GM23338 (cell line): ENCODE results near the gene TEKTIP1. TPM values are rescaled to one million over a fixed set of nuclear protein-coding genes. Genes with fewer than 3 reads are reported as not detected.

Source experiments
- ATAC-seq: fragments of 200-7000 bp; cut with Tn5 transposase; 3 replicates; pipeline ENCODE4 v1.9.1; 2020
- DNase-seq: peaks from one replicate; pipeline ENCODE4 v3.0.0-alpha.2; 2015; ENCODE audit warnings: low spot score
- H2AFZ ChIP-seq: fragments of 200-600 bp; sonication (generic); 2 replicates; pipeline ENCODE4 v1.8.0; 2016; ENCODE audit warnings: antibody characterized with exemption, mild to moderate bottlenecking, moderate library complexity
- H3F3A ChIP-seq: fragments of 200-600 bp; sonication (generic); replicated peaks from 2 replicates; pipeline ENCODE4 v1.8.0; 2017; ENCODE audit warnings: antibody characterized with exemption, mixed run types, low read depth
- H3K27ac ChIP-seq: fragments of 200-600 bp; sonication (generic); 2 replicates; pipeline ENCODE4 v1.6.1; 2016; ENCODE audit warnings: low read depth
- H3K27me3 ChIP-seq: fragments of 200-600 bp; sonication (generic); 2 replicates; pipeline ENCODE4 v1.8.0; 2016; ENCODE audit warnings: mild to moderate bottlenecking, mixed run types, moderate library complexity; ENCODE audit not compliant: insufficient read depth
- H3K36me3 ChIP-seq: fragments of 200-600 bp; sonication (generic); 2 replicates; pipeline ENCODE4 v1.8.0; 2016; ENCODE audit warnings: mild to moderate bottlenecking; ENCODE audit not compliant: insufficient read depth
- H3K4me1 ChIP-seq: fragments of 200-600 bp; sonication (generic); 2 replicates; pipeline ENCODE4 v1.8.0; 2016; ENCODE audit warnings: mild to moderate bottlenecking, moderate library complexity; ENCODE audit not compliant: insufficient read depth
- H3K4me2 ChIP-seq: fragments of 200-600 bp; sonication (generic); 2 replicates; pipeline ENCODE4 v1.7.1; 2017; ENCODE audit warnings: mixed run types
- H3K4me3 ChIP-seq: fragments of 200-600 bp; sonication (generic); 2 replicates; pipeline ENCODE4 v1.6.1; 2016; ENCODE audit warnings: mixed run types
- H3K79me2 ChIP-seq: fragments of 200-600 bp; sonication (generic); replicated peaks from 2 replicates; pipeline ENCODE4 v1.8.0; 2017; ENCODE audit warnings: mild to moderate bottlenecking; ENCODE audit not compliant: insufficient read depth
- H3K9me2 ChIP-seq: fragments of 200-600 bp; sonication (generic); 2 replicates; pipeline ENCODE4 v1.8.0; 2017; ENCODE audit not compliant: insufficient read depth
- H4K20me1 ChIP-seq: fragments of 200-600 bp; sonication (generic); replicated peaks from 2 replicates; pipeline ENCODE4 v1.8.0; 2017; ENCODE audit warnings: mild to moderate bottlenecking; ENCODE audit not compliant: insufficient read depth
- H3K27ac Mint-ChIP-seq: 2 replicates; pipeline ENCODE4 v1.8.0; 2020; ENCODE audit warnings: inconsistent platforms, mild to moderate bottlenecking, moderate library complexity, mixed read lengths
- H3K27me3 Mint-ChIP-seq: 3 replicates; pipeline ENCODE4 v1.8.0; 2022; ENCODE audit warnings: low read depth, mild to moderate bottlenecking, moderate library complexity, mixed read lengths, inconsistent platforms; ENCODE audit not compliant: insufficient read depth, poor library complexity
- H3K36me3 Mint-ChIP-seq: 3 replicates; pipeline ENCODE4 v1.8.0; 2021; ENCODE audit warnings: low read depth, mild to moderate bottlenecking, inconsistent platforms, moderate library complexity, mixed read lengths
- H3K4me1 Mint-ChIP-seq: 3 replicates; pipeline ENCODE4 v1.8.0; 2020; ENCODE audit warnings: mild to moderate bottlenecking, inconsistent platforms, mixed read lengths
- H3K4me3 Mint-ChIP-seq: 3 replicates; pipeline ENCODE4 v1.8.0; 2021; ENCODE audit warnings: moderate library complexity, mild to moderate bottlenecking, inconsistent platforms, mixed read lengths
- H3K9me3 Mint-ChIP-seq: 3 replicates; pipeline ENCODE4 v1.8.0; 2020; ENCODE audit warnings: moderate library complexity, mild to moderate bottlenecking, inconsistent platforms, mixed read lengths
- CREB1 ChIP-seq: fragments of 250-450 bp; sonication (Bioruptor Pico); IDR thresholded peaks from 2 replicates; pipeline ENCODE4 v1.5.0; 2020; ENCODE audit warnings: low read depth, mild to moderate bottlenecking, moderate library complexity
- CTCF ChIP-seq, 2 experiments: fragments of 200-600 bp in 1 of 2; sonication (generic) in 1 of 2; conservative IDR thresholded peaks; 2 replicates each; pipeline versions ENCODE4 v1.5.1 to v1.6.1; 2016 to 2017; ENCODE audit warnings: antibody characterized with exemption in 2 of 2, low read depth in 2 of 2, mild to moderate bottlenecking in 2 of 2, moderate library complexity in 1 of 2
- ETS1 ChIP-seq: IDR thresholded peaks from 2 replicates; pipeline ENCODE4 v1.6.1; 2016; ENCODE audit warnings: antibody characterized with exemption
- EZH2phosphoT487 ChIP-seq: fragments of 200-600 bp; sonication (generic); IDR thresholded peaks from one replicate; pipeline ENCODE4 v1.8.1; 2018; ENCODE audit warnings: antibody characterized with exemption; ENCODE audit not compliant: unreplicated experiment
- NANOG ChIP-seq: IDR thresholded peaks from 2 replicates; pipeline ENCODE4 v1.6.1; 2016; ENCODE audit warnings: antibody characterized with exemption, borderline replicate concordance
- POLR2AphosphoS5 ChIP-seq: IDR thresholded peaks from 2 replicates; pipeline ENCODE4 v1.6.1; 2016; ENCODE audit warnings: antibody characterized with exemption, low read depth
- ZNF331 ChIP-seq: fragments of 250-450 bp; sonication (Bioruptor Pico); IDR thresholded peaks from 2 replicates; pipeline ENCODE4 v1.5.0; 2020; ENCODE audit warnings: low read depth, mild to moderate bottlenecking, moderate library complexity
- polyA plus RNA-seq: library from polyadenylated mRNA; unstranded; fragments of >200 nt; fragmentation: Nextera tagmentation; extraction: Ambion mirVana; gene quantifications from 2 replicates; pipeline ENCODE4 v1.2.1, GENCODE V29; 2016
- total RNA-seq: library from RNA; depleted of rRNA; stranded (reverse); fragments of >200 nt; shearing (Covaris generic); gene quantifications from 2 replicates; pipeline ENCODE4 v1.2.3, GENCODE V29; 2014

TEKTIP1 gene
- total and polyA plus RNA-seq, 2 experiments from 2014 or later, result not detected

GRCh38 chr19:3505598-3506383 is 33.2 kb upstream of the TEKTIP1 start, which contains the start of gene FZR1:
TSS of gene FZR1 (plus strand) at chr19:3506311. CDS start at chr19:3522990, 16,679 bp downstream.
- no peaks in the 10 kb centered on the region for H3K27me3 ChIP-seq
- H3K79me2 ChIP-seq, result peaks cover 25% of the 10 kb centered on the region
- Mint-ChIP-seq H3K4me1 (peaks cover 14% of the 10 kb centered on the region), H3K36me3 (peaks cover 11% of the 10 kb centered on the region; the same call in 2 of the 3 replicates), H3K27ac (peak within 1 kb of the TSS; percentile 98), H3K4me3 (peak within 1 kb of the TSS; percentile 82), H3K9me3 (peaks cover 2% of the 10 kb centered on the region; the same call in 1 of the 3 replicates), H3K27me3 (peaks cover 23% of the 10 kb centered on the region)
- DNase-seq, result peak; percentile 97
- peak within 1 kb of the TSS; percentile 86 for H3K4me3 ChIP-seq
- no peaks in the 10 kb centered on the region for H3K9me2 ChIP-seq
- no peaks in the 10 kb centered on the region for H3F3A ChIP-seq
- TF ChIP-seq EZH2phosphoT487, result no peak
- peak; percentile 92 for TF ChIP-seq CREB1 (CRISPR knock-in tag)
- TF ChIP-seq ETS1, result 0 out of 2 replicates have a peak, but pooled peaks have one; percentile 74
- TF ChIP-seq CTCF (conservative IDR thresholded peaks at IDR 0.05; ENCODE audit: low read depth in 2 of 2), result no peak
- TF ChIP-seq POLR2AphosphoS5, result peak; percentile 44
- H4K20me1 ChIP-seq, result peaks cover 2% of the 10 kb centered on the region; the same call in 1 of the 2 replicates
- peak; percentile 82 for ATAC-seq
- H3K27ac ChIP-seq, result peak within 1 kb of the TSS; percentile 92
- H3K4me1 ChIP-seq, result peaks cover 15% of the 10 kb centered on the region
- H2AFZ ChIP-seq, result peak within 1 kb of the TSS; percentile 88; the same call in 1 of the 2 replicates
- H3K36me3 ChIP-seq, result no peaks in the 10 kb centered on the region
- peak within 1 kb of the TSS; percentile 97 for H3K4me2 ChIP-seq

- peaks cover 7% of the 10 kb centered on the region; the same call in 1 of the 2 replicates for H4K20me1 ChIP-seq
- H3K79me2 ChIP-seq, result peaks cover 33% of the 10 kb centered on the region
- TF ChIP-seq EZH2phosphoT487, result no peak
- TF ChIP-seq CTCF (conservative IDR thresholded peaks at IDR 0.05; ENCODE audit: low read depth in 2 of 2), result no peak
- TF ChIP-seq NANOG, result no peak
- TF ChIP-seq ZNF331 (CRISPR knock-in tag), result no peak
- TF ChIP-seq CREB1 (CRISPR knock-in tag), result no peak
- TF ChIP-seq POLR2AphosphoS5, result no peak
Observed at GRCh38 chr19:3506384-3507340, 32.3 kb upstream of the TEKTIP1 start.

More at GRCh38 chr19:3506384-3507340, 32.3 kb upstream of the TEKTIP1 start:
- H3K9me3 Mint-ChIP-seq, result no peaks in the 10 kb centered on the region
- peaks cover 11% of the 10 kb centered on the region; the same call in 2 of the 3 replicates for H3K4me1 Mint-ChIP-seq
- H3K9me2 ChIP-seq, result no peaks in the 10 kb centered on the region
- H3K27me3 ChIP-seq, result no peaks in the 10 kb centered on the region
- peaks cover 25% of the 10 kb centered on the region for H3K27me3 Mint-ChIP-seq
- H3K27ac Mint-ChIP-seq, result no peak overlapping the region; the same call in 1 of the 2 replicates
- H3K36me3 Mint-ChIP-seq, result peaks cover 11% of the 10 kb centered on the region; the same call in 2 of the 3 replicates
- peak overlapping the region; percentile 97 for H3K4me2 ChIP-seq
- H3K4me3 ChIP-seq, result peak overlapping the region; percentile 86
- no peaks in the 10 kb centered on the region for H3K36me3 ChIP-seq
- peak overlapping the region; percentile 82 for H3K4me3 Mint-ChIP-seq
- H2AFZ ChIP-seq, result peak overlapping the region; percentile 43; the same call in 1 of the 2 replicates
- H3F3A ChIP-seq, result no peaks in the 10 kb centered on the region
- H3K4me1 ChIP-seq, result peaks cover 15% of the 10 kb centered on the region
- DNase-seq, result peak; percentile 52
- peak; percentile 12 for ATAC-seq
- H3K27ac ChIP-seq, result no peak overlapping the region
